Right lobe of liver (tissue), 4 donors: ENCODE measurements around the gene TTC28.

Source experiments
- POLR2A ChIP-seq: fragments of 450-650 bp; IDR thresholded peaks from one replicate; pipeline ENCODE4 v1.6.1; 2017; ENCODE audit warnings: antibody characterized with exemption, mild to moderate bottlenecking
- TF ChIP-seq, protein P1 (sequence below), 4 donors: fragments of 200-600 bp in 3 of 4; fragments of 450-650 bp in 1 of 4; IDR thresholded peaks; one replicate each; pipeline versions ENCODE4 v1.5.1 to v1.8.0; 2016 to 2022; ENCODE audit warnings: antibody characterized with exemption in 4 of 4, mild to moderate bottlenecking in 2 of 4
- donor health status: DM: no; HTN: no; CAD: no.
- donor health status: DM: no; HTN: no; CAD: no.
- donor health status: DM: no; HTN: yes; CAD: no.

DNA sequence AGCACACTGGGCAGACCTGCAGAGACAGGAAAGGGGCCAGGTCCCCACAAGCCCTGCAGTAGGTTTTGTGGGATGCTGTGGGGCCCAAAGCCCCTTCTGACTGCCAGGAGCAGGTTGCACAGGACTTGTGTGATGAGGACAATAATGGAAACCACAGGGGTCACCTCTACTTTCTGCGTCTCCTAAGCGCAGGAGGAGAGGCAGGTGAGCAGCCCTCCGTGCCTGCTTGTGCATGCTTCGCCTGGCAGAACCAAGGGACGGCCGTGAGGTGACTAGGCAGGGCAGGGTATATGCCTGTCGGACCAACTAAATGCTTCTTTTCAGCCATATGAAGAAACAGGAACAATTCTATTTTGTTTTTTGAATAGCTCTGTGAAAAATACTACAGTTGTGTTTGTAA lies 682.7 kb downstream of the TTC28 start:
- TF ChIP-seq, protein P1, sequence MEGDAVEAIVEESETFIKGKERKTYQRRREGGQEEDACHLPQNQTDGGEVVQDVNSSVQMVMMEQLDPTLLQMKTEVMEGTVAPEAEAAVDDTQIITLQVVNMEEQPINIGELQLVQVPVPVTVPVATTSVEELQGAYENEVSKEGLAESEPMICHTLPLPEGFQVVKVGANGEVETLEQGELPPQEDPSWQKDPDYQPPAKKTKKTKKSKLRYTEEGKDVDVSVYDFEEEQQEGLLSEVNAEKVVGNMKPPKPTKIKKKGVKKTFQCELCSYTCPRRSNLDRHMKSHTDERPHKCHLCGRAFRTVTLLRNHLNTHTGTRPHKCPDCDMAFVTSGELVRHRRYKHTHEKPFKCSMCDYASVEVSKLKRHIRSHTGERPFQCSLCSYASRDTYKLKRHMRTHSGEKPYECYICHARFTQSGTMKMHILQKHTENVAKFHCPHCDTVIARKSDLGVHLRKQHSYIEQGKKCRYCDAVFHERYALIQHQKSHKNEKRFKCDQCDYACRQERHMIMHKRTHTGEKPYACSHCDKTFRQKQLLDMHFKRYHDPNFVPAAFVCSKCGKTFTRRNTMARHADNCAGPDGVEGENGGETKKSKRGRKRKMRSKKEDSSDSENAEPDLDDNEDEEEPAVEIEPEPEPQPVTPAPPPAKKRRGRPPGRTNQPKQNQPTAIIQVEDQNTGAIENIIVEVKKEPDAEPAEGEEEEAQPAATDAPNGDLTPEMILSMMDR (IDR thresholded peaks at IDR 0.05), result no peak
- TF ChIP-seq POLR2A, result no peak
